HL-60/S4 (cell line): ENCODE results near the gene FGF4.

Experiments
- in situ Hi-C: fragments of 300-500 bp; cut with MboI; formaldehyde crosslinking; loops from 2 replicates; pipeline ENCODE4 v1.14.3; 2022; ENCODE audit warnings: low sequenced_read_pairs

FGF4 gene

DNA sequence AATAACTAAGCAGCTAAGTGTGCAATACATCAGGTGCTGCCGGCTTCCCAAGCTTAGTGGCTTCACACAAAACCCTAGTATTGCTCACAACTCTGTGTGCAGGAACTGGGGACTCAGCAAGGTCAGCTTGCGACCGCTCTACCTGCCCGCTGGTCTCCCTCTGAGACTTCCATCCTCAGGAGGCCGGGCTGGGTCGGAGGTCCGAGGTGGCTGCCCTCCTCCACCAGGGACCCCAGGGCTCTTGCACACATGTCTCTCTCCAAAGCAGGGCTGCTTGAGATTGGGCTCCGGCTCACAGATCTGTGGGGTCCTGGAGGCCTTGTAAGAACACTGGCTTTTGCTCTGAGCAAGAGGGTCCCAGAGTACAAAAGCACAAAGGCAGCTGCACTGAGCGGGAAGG is 45.9 kb downstream of the FGF4 start:
- in situ Hi-C loops, result no loop called here

DNA sequence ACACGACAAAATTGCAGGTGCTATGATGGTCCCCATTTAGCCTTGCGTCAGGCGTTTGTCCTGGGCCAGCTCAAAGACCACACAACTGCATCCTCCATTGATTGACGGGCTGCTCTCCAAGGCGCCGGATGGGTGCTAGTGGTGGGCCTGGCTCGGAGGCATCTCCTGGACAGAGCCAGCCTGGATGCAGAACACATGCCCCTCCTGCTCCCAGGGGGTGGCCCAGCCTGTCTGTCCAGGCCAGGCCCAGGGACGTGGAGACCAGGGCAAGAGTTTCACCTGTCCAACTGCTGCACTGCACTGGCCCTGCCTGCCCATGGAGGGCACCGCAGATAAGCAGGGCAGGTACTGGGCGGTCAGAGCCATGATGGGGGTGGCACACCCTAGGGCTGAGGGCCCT is 47.9 kb downstream of the FGF4 start:
- in situ Hi-C loops, result no loop called here

DNA sequence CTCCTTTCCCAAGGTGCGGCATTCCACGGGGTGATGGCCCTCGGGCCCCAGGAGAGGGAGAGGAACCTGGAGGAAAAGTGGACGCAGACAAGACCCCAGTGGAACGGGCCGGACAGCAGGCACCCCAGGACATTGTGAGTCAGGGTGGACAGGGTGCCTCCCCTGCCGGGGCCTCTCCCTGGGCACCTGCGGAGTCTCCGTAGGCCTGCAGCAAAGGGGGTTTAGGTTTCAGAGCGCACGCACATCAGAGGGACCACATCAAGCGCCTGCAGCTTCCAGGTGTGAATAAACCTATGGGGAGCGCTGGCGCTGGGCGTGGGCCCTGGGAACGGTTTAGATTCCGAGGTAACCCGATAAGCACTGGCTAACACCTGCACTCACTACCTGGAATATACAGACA is 48.7 kb downstream of the FGF4 start:
- in situ Hi-C loops, result no loop called here

DNA sequence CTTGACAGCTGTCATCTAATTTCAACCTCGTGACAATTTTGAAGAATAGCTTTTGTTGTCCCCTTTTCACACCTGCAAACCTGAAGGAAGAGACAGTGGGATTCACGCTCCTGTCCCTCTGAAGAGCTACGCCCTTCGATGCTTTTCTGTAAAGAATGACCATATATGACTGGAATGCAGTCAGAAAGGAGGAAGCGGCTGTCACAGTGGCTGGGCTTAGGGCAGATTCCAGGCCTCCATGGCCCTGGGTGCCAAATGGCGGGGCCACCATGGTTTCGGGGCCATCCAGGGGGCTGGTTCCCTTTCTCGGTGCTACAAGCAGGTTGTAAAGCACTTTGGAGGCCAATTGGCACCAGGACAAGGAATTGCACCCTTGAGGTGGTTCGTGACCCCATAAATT is 49.1 kb downstream of the FGF4 start:
- in situ Hi-C loops, result no loop called here

DNA sequence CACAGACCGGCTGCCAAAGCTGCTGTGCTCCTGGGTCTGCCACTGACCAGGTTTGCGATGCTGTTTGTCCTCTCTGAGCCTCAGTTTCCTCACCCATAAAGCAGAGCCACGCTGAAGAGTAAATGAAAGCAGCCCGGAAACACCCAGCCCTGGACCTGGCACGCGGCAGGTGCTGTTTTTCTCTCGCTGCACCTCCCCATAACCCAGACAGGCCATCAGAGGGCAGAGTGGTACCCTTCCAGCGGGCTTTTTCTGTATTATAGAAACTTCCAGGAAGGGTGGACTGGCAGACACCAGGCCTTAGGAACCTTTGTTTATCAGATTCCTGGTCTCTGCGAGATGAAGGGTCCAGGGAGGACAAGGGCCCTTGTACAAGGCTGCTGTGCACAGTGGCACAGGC is 53.4 kb downstream of the FGF4 start:
- in situ Hi-C loops, result loop anchor here (25.0 kb wide), 1 partner anchor 741 kb away; no protein-coding TSS in a partner anchor

DNA sequence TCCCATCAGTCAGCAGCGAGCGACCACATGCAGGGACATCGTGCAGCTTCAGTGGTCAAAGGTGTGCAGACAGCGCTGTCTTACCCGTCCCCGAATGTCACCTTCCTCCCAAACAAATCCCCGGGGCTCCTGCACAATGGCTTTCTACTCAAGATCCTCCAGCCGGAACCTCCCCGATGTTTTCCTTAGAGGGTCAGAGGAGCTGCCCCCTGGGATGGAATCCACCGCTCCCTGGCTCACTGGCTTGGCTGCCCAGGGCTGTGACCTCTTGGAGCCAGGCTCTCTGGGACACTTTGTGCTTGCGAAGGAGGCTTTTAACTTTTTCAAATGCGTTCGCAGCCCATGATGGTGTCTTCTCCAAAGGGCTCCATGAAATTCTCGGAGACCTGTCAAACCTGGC is 54.0 kb downstream of the FGF4 start:
- in situ Hi-C loops, result loop anchor here (25.0 kb wide), 1 partner anchor 741 kb away; no protein-coding TSS in a partner anchor
